ENCODE data around the gene DEFB114.
"Not testable (repeated sequence)": the region's sequence is repeated elsewhere in the genome, so short reads cannot be mapped to it uniquely, and the experiment has no call there.

DEFB114 gene, protein sequence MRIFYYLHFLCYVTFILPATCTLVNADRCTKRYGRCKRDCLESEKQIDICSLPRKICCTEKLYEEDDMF

DNA sequence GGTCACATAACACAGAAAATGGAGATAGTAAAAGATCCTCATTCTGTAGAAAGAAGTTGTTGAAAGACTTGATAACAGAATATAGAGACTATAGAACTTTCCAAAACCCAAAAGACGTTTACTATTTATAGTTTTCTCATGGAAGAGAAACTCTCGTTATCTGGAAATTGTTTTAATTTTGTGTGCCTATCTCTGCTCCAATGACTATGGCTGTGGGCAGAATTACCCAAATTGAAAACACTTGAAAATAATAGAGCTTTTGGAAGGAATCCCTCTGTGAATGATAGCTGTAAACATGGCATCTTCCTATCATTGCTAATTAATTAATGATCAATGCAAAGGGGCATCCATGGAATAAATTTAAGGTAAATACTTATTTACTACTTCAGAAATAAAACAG, at the start of gene DEFB114:
DEFB114 (minus strand) TSS at position 101 of the 400 bp plus-strand sequence; CDS start at position 42, 59 bp downstream.
- DNase-seq = no peak

DNA sequence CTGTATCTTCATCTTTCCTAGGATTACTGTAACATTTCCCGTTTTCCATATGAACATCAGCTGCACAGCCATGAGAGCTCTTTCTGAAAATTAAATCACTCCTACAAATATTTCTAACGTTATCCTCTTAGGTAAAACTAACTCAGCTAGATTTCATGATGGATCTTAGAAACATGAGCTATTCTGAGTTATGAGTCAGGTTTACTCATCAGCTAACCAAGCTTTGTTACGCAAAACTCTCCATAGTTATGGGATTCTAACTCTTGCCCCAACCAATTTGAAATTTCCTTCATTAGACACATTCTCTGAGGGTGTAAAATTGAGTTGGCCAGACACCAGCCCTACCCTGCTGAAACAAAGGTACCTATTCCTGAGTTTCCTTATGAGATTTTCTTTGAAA, 43.9 kb upstream of the DEFB114 start:
- DNase-seq = no peak

DNA sequence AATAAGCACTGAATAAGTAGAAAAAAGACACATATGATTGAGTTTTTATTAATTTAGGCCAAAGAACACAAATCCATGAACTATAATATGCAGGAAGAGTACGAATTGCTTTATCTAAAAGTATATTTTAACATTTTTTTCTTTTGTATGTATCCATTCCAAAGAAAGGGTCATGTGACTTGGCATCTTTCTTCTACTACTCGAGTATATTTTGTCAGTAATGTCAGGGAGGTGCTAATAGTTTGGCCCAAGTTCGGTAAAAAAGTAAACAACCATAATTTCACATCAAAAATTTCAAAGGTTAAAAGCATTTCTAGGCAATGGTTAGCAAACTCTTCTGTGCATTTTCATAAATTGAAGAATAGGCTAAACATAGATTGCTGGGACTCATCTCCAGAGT, 39.2 kb upstream of the DEFB114 start:
- DNase-seq = no peak

DNA sequence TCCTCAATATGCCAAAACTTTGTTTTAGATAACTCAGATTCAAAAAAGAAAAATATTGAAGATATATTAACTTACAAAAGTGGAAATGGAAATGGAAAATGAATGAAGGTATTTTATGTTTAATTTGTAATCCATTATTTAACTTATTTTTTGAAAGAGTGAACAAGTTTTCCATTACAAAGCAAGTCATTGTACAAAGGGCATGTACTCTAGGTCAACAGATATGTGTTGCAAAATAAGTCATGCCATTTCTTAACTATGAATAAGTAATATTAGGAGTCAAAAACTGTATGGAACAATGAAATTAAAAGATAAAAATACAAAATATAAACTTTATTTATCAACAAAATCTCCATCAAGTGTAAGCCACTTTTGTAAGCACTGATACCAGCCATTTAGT, 31.3 kb upstream of the DEFB114 start:
- no peak for DNase-seq

DNA sequence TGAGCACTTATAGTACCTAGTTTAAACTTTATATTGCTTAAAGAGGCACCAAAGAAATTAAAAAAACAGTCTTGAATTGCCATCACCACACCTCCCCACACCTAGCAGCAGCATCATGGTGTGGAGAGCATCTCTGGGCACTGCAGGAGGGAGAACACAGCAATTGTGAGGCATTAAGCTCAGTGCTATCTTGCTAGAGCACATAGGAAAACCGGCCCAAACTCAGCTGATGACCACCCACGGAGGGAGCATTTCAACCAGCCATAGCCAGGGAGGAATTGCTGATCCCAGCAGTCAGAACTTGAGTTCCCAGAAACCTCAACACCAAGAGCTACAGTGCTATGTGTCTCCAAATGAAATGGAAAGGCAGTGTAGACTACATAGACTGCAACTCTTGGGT, 24.9 kb upstream of the DEFB114 start:
- DNase-seq = no peak

DNA sequence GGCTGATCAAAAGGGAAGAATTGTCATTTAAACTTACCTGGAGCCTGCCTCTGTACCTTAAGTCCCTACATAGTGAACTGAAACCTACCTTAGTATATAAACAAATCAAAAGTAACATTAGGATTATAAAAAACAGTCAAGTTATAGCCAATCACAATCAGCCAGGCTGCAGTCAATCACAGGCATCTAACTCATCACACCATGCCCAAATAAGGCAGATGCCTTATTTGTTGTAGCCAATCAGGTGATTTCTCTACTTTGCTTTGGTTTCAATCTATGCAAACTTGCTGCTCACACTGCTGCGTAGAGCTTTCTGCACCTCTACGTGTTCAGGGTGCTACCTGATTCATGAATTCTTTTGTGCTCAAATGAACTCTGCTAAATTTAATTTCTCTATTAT, 23.8 kb upstream of the DEFB114 start:
- DNase-seq = no peak

DNA sequence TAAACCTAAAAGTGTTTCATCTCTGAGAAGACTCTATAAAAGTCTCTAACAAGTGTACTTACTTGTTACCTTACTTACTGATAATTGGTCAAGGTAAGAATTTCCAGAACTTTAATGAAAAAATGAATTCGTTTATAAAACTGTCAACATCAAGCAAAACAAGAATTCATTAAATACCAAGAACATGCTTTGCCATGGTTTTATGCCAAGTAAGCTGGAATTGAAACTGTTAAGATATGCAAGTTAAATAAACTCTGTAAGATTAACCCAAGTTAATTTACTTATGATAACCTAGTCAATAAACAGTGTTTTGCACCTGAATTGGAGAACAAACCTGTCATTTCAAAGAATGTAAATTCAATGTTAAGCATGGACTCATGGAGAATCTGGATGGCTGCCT, 22.6 kb upstream of the DEFB114 start:
- no peak for DNase-seq

DNA sequence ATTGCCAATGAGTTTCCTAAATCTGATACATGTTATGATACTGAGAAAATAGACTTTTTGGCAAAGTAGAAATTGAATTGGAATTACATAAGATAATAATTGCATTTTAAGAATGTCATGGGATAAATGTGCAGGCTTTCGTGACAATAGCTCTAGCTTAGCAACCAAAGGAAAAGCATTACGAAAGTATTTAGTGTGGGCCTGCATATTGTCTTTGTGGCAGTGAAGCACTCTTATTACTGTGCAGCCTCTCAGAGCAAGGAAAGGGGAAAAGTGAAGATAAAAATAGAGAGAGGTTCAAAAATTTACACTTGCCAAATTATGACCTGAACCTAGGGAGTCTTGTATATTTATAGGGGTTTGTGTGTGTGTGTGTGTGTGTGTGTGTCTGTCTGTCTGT, 18.1 kb upstream of the DEFB114 start:
- DNase-seq = no peak

DNA sequence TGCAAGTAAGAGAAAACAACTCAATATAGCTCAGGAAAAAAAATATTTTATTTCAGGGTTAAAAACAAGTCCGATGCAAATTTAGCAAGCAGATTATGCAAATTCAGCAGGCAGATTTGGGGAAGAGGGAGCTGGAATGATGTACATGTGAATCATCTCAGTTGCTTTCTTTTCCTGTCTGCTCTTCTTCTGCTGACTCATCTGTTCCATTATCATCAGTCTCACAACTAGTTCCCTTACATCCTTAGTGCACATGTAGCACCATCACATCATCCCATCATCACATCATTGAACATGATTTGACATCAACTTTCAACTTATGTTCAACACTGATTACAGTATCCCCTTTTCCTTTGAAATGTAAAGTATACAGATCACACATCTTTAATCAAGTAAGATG, 16.9 kb upstream of the DEFB114 start:
- DNase-seq = no peak

DNA sequence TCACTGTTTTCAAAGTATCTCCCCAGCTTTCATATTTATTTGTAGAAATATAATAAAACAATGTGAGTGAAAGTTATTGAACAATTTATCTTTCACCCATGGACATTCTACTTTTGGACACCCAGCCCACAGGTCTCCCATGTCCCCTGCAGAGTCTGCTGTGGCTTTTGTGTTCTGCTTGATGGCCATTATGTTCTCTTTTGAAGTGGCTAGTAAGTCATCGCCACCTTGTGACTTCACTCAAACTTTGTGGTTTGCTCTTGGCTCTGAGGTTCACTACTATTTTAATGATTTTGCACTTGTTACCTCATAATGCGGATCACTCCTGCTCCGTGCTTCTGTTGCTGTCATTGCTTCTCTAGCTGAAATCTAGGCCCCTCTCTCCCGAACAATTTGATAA, 15.6 kb upstream of the DEFB114 start:
- no peak for DNase-seq

DNA sequence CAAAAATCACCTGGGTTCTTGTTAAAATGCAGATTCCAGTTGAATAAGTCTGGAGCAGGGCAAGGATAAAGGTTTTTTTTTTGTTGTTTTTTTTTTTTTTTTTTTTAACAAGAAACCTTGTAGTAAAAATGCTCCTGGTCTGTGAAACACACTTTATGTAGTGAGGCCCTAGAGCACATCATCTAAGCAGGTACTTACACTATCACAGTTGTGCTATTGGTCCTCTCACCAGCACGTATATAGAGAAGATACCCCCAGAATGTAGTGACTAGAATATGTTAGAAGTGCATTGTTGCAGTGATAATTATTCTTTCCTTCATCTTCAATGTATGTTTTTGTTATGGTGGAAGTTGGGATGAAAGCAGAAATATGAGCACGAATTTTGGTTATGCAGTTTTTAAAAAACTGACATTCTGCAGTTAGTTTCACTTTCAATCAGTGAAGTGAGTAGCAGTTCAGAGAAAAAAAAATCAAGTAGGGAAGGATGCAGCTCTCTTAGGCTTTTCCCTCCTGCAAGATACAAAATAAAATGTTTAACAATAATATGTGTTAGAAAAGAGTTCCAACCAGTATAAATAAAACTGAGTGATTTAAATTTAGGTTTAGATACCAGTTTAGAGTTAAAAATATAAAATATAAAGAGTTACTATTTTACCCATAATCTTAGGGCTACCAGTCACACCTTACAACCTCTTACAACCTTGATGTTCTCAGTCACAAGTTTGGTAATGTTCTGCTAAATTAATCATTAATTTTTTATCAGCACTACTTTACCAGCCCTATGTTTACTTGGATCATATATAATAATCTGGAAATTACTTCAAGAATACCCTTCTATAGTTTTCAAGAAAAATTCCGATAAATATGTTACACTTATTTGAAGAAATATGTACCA, 14.6 kb upstream of the DEFB114 start:
- DNase-seq = no peak

DNA sequence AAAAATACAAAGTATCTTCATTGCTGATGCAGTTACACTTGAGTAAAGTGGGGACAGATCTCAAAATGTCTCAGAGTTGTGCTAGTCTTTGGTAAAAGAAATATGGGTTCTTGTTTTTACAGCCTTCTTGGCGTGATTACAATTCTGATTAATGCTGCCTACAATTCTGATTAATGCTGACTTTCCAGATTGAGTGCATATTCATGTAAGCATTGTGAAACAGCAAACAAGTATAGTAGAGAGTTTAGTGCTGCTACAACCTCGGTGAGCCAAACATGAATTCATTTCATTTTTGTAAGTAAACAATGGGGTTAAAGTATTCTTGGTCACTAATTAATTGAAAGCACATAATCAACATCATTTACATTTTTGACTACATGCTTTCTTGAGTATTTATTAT, 5.6 kb upstream of the DEFB114 start, which contains the start of gene DEFB113:
DEFB113 (minus strand) TSS at position 21 of the 400 bp plus-strand sequence; CDS start at position 21, 0 bp downstream.
- no peak for DNase-seq

DNA sequence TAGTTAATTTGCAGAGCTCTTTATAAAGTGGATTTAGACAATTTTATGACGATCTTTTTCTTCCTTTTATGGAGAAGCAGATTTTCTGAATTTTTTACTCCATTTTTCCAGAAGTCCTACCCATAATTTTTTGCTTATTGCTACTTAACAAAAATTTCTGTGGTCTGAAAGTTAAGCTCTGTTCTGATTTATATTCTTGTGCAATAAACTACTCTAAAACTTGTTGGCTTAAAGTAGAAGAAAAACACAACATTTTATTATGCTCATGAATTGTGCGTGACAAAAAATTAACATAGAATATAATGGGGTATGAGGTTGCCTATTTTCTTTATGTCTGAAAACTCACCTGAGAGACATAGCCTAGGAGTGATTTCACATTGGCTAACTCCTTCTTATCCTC, 2.9 kb upstream of the DEFB114 start:
- DNase-seq = no peak

DNA sequence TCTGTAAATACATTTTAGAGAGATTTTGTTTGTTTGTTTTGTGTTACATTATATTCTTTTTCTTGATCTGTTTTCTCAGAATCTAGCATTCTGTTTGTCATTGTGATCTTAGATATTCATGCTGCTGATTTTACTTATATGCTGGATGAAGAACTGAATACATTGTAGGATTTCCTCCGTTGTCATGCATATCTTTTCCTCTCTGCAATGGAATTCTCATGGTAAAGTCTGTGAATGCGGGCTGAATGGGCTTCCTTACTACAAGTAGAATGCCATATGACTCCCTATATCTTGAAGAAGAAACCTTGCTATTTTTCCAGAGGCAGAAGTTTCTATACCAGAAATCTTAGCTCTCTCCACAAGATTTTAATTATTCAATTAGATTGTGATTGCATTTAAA, 2.4 kb upstream of the DEFB114 start:
- DNase-seq = no peak

DNA sequence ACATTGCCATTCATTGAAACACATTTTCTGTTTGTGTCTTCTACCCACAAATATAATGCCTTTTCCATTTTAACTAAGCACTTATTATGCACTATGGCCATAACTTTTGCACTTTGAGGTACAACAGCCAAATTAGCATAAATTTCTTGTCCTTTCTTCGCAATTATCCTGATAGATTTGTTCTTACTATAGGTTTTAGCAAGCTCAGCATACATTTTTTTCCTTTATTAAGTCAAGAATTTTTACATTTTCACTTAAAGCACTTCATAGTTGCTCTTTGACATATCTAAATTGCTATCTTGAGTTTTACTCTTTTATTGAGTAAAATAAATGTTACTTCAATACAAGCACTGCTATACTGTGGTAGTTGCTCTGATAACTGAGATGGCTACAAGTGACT, 5.8 kb downstream of the DEFB114 start:
- no peak for DNase-seq

DNA sequence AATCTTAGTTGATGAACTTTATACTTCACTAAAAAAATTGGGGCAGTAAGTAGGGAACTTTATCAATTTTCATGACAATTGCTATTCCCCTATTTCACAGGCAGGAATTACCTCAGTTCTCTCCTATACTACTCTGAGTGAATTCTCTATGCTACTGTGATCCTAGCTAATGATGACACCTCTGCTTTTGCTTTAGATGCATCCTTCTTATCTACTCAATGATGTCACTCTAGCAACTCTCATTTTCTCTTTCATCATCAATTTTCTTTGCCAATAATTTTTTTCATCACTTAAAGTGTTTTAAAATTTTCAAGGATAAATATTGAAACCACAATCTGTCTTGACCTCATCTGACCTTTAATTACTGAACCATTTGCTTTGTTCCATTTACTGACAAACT, 8.1 kb downstream of the DEFB114 start:
- DNase-seq = no peak

DNA sequence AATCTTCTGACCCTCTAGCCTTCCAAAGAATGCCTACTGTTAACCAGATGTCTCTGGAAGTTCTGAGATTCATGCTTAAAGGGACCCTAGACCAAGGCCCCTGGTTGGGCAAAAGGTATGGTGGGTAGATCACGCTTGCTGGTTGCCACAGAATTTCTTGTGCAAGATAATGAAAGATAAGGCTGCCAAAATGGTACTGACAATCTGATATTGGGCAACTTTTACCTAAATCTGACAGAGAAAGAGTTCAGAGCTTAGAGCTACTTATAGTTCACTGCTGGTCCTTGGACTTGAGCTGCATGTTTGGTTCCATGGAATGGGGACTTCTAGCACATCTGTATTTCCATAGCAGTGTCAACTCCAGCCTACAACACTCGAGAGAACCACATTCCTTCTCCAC, 12.0 kb downstream of the DEFB114 start:
- DNase-seq = no peak

DNA sequence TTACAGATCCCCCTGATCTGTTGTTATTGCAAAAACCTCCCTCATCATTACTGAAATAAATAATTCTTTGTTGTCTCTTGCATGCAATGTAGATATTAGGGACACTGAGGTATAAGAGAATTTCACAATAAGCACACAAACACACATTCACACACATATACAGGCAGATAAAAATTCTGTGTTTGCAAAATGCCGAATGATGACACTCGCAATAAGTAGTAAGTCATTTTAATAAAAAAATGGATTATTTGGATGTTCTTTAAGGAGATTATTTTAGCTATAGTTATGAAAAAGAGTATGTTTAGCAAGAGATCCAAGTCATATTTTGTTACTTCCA, 13.6 kb downstream of the DEFB114 start:
- DNase-seq = no peak

DNA sequence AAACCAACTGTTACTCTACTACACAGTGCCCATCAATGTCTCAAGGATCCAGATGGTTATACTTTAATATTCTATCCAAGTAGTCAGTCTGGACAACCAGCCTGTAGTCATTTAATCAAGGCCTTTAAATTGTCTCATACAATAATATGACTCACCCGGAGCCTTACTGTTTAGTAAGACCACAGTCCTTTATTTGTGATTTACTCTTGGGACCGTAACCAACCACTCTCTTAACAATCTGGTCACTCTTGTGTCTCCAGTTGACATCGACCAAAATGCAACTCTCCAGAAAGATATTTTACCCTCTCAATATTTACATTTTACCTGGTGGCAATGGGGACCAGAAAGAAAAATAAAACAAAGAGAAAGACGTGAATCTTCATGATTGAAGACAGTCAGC, 14.9 kb downstream of the DEFB114 start:
- no peak for DNase-seq

DNA sequence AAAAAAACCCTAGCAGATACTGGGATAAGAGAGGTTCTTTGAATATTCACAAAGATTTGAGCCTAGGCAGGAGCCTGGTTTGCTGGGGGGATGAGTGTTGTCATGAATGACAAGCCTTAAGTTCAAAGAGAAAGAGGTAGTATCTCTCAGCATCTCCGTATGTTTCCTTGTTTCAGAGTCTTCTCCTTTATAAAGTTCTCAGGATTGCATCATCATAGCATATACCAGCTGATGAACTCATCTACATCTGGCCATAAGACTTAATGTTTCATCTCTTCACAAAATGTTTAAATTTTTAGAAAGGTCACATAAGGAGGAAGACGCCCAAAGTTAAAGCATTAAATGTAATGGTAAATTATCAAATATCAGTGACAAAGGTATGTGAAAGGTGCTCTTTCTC, 17.1 kb downstream of the DEFB114 start:
- DNase-seq = no peak

DNA sequence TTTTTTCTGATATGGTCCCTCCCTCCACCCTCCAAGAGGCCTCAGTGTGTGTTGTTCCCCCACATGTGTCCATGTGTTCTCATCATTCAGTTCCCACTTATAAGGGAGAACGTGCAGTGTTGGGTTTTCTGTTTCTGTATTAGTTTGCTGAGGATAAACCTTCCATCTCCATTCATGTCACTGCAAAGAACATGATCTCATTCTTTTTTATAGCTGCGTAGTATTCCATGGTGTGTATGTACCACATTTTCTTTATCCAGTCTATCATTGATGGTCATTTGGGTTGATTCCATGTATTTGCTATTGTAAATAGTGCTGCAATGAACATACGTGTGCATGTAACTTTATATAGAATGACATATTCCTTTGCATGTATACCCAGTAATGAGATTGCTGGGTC, 19.9 kb downstream of the DEFB114 start:
- DNase-seq = not testable (repeated sequence)

DNA sequence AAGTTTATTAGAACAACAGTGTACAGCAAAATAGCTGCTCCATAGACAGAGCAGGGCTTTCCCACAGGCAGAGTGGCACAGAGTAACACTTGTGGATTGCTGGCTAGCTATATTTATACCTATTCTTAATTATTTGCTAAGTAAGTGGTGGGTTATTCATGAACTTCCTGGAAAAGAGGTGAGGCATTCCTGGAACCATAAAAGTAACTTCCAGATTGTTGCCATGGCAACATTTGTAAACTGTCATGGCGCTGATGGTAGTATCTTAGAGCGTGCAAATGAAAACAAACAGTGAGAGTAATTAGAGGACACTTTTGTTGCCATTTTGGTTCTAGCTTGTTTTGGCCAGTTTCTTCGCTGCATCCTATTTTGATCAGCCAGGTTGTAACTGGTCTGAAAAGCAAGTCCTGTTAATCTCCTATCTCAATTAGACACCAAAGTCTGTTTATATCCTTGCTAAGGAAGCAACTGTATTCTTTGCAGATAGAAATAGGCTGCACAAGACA, 23.9 kb downstream of the DEFB114 start:
- DNase-seq = no peak

DNA sequence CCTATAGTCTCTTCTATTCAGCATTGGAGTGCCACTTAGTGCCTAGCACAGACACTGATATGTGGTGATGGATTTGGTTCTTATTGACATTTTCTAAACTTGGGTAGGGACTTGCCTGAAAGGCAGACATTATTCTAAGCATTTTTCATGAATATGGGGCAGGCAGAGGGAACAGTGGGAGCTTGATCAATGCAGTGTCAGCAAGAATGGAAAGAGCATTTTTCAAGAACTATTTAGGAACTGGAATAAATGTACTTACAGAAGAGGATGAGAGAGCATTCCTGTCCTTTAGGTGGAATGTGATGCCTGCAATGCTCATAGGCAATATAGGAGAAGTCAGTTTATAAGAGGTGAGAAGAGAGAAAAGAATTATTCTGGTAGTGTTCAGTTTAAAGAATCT, 26.2 kb downstream of the DEFB114 start:
- DNase-seq = no peak

DNA sequence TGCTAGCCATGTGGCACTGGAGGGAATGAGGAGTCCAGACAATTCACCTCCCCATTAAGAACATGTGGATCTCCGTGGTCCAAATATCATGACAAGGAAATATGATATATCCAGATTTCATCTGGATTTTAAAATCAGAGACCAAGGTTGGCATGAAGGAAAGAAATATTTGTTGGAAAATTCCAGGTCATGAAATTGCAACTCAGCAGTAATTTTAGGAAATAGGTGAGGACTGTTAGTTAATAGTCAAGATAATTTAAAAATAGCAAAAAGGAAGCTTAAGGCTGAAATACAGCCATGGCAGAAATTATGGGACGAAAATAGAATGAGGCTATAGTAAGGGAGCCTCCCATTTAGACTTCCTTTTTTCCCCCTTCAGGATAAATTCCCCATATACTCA, 26.9 kb downstream of the DEFB114 start:
- DNase-seq = no peak

DNA sequence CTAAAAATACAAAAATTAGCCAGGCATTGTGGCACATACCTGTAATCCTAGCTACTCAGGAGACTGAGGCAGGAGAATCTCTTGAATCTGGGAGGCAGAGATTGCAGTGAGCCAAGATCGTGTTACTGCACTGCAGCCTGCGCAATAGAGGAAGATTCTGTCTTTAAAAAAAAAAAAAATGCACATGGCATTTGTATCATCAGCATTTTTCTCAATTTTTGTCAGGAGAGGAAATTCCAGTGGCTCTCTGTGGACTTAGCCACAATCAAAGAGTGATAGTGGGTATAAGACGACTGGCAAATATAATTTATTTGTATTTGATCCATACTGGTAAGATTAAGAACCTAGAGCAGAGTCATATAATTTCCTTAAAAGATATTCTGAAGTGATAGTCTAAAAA, 28.6 kb downstream of the DEFB114 start:
- no peak for DNase-seq

Data from NCI-H1048 (cell line).